Stomach (tissue), 9 donors: ENCODE data around the gene CLIC1. TPM values are rescaled to one million over a fixed set of nuclear protein-coding genes. Genes with fewer than 3 reads are reported as not detected.

Experiments used
- DNase-seq, 2 donors: peaks; one replicate each; pipeline versions ENCODE4 v3.0.0 to v3.0.0-alpha.2; 2013 to 2019
- H3K27ac ChIP-seq, 5 donors: fragments of 200-600 bp in 4 of 5; sonication (generic) in 4 of 5; one replicate each; pipeline ENCODE4 v1.5.1; 2013 to 2019; ENCODE audit warnings: mild to moderate bottlenecking in 1 of 5, moderate library complexity in 1 of 5
- H3K27me3 ChIP-seq, 3 donors: fragments of 200-600 bp; sonication (generic); one replicate each; pipeline ENCODE4 v1.5.1; 2017 to 2019; ENCODE audit warnings: mixed run types in 1 of 3
- H3K36me3 ChIP-seq, 4 donors: fragments of 200-600 bp; sonication (generic); 1 replicate in 3 of 4; 2 replicates in 1 of 4; pipeline ENCODE4 v1.5.1; 2016 to 2019
- H3K4me1 ChIP-seq, 4 donors: fragments of 200-600 bp; sonication (generic); one replicate each; pipeline ENCODE4 v1.5.1; 2016 to 2019
- H3K4me3 ChIP-seq, 4 donors: fragments of 200-600 bp; sonication (generic) in 3 of 4; one replicate each; pipeline ENCODE4 v1.5.1; 2016 to 2019; ENCODE audit warnings: mild to moderate bottlenecking in 1 of 4
- H3K9me3 ChIP-seq, 4 donors: fragments of 200-600 bp; sonication (generic); one replicate each; pipeline ENCODE4 v1.5.1; 2016 to 2019
- EP300 ChIP-seq: sonication (generic); formaldehyde crosslinking; IDR thresholded peaks from one replicate; pipeline ENCODE4 v1.6.1; 2017; ENCODE audit warnings: antibody characterized with exemption
- POLR2A ChIP-seq, 4 donors: fragments of 450-650 bp; IDR thresholded peaks; one replicate each; pipeline ENCODE4 v1.6.1; 2016; ENCODE audit warnings: antibody characterized with exemption in 4 of 4, control low read depth in 2 of 4, mild to moderate bottlenecking in 1 of 4, moderate library complexity in 1 of 4
- POLR2AphosphoS5 ChIP-seq, 3 donors: sonication (generic); formaldehyde crosslinking; IDR thresholded peaks; one replicate each; pipeline ENCODE4 v1.6.1; 2016; ENCODE audit warnings: antibody characterized with exemption in 3 of 3
- WGBS, 5 donors: extraction: QIAGEN DNeasy Blood & Tissue Kit in 3 of 5; methylation state at CpG; one replicate each; pipeline versions ENCODE4 v1.1.5 to v1.1.7; 2013 to 2018; 5-methylcytosine and 5-hydroxymethylcytosine counted together
- intact Hi-C: fragments of 100-400 bp; cut with DNase I; formaldehyde crosslinking; loops from one replicate; pipeline ENCODE4 v1.15.1; 2023; ENCODE audit warnings: low total_unique reads
- polyA plus RNA-seq, 3 donors: library from polyadenylated mRNA; stranded (reverse); fragments of 200-250 nt; gene quantifications; one replicate each; pipeline ENCODE4 v1.2.3, GENCODE V29; 2013
- total RNA-seq, 5 donors: library from RNA; depleted of rRNA; stranded (reverse); fragments of >200 nt; gene quantifications; one replicate each; pipeline versions ENCODE4 v1.1.0 to v1.2.3, GENCODE V29; 2014 to 2016
- TF ChIP-seq, protein P1 (sequence below), 7 experiments: fragments of 450-650 bp in 4 of 7; fragments of 200-600 bp in 3 of 7; sonication (generic) in 3 of 7; IDR thresholded peaks; one replicate each; pipeline ENCODE4 v1.5.1; 2016 to 2019; ENCODE audit warnings: antibody characterized with exemption in 7 of 7, control low read depth in 2 of 7, mild to moderate bottlenecking in 1 of 7
- donor health status: healthy with polysubstance abuse.
- donor health status: Bipolar disorder and iron deficiency.
- donor health status: healthy.

Gene CLIC1
- total and polyA plus RNA-seq, 8 donors = 33.8 to 597 (median 278) TPM

DNA sequence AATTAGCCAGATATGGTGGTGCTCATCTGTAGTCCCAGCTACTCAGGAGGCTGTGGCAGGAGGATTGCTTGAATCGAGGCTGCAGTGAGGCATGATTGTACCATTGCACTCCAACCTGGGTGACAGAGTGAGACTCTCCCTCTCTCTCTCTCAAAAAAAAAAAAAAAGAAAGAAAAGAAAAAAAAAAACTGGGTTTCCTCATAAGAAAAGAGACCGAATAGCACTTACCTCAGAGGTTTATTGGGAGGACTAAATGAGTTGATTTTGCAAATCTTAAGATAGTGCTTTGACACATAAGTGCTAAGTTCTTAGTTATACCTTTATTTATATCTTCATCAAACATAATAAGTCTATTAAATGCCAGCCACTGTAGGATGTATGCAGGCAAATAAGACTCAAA, 34.5 kb upstream of the CLIC1 start:
- no peak overlapping the region for H3K27ac ChIP-seq
- DNase-seq = no peak
- 77 to 91% (median 89%) methylated on average over 2 of the region's 2 CpGs for WGBS, 5 donors

DNA sequence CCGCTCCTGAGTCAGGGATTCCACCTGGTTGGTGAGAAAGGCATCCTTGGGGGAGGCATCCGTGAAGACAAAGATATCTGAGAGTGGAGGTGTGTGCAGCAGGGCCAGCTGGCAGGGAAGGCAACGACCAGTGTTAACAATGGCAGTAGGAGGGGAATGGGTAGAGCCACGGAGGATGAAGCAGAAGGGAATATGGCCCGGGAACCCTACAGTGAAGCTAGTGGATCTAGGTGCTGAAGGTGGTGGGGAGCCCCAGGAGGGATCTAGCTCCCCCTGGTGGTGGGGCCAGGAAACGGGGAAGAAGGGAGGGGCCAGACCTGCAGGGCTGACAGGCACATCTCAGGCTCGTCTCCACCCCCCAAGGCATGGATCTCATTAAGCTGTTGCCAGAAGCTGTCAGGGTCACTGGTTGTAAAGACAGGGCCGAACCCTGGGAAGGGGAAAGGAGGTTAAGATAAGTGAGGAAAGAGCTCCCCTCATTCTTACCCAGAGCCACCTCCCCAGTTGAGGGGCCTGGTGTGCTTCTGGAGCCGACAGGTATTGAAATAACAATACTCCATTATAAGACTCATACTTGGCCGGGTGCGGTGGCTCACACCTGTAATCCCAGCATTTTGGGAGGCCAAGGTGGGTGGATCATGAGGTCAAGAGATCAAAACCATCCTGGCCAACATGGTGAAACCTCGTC, 33.5 kb upstream of the CLIC1 start:
- peak; percentile 84 to 89 for DNase-seq
- Histone ChIP-seq H3K9me3 (no peaks in the 10 kb centered on the region), H3K27me3 (peaks cover 0 to 7% (median 0%) of the 10 kb centered on the region in 3 donors), H3K4me3 (no peak overlapping the region), H3K27ac (no peak overlapping the region), H3K36me3 (no peaks in the 10 kb centered on the region), H3K4me1 (peaks cover 5 to 27% (median 13%) of the 10 kb centered on the region in 4 donors)
- 42 to 57% (median 49%) methylated on average over 12 of the region's 12 CpGs for whole genome bisulfite sequencing, 5 donors
- TF ChIP-seq, protein P1, sequence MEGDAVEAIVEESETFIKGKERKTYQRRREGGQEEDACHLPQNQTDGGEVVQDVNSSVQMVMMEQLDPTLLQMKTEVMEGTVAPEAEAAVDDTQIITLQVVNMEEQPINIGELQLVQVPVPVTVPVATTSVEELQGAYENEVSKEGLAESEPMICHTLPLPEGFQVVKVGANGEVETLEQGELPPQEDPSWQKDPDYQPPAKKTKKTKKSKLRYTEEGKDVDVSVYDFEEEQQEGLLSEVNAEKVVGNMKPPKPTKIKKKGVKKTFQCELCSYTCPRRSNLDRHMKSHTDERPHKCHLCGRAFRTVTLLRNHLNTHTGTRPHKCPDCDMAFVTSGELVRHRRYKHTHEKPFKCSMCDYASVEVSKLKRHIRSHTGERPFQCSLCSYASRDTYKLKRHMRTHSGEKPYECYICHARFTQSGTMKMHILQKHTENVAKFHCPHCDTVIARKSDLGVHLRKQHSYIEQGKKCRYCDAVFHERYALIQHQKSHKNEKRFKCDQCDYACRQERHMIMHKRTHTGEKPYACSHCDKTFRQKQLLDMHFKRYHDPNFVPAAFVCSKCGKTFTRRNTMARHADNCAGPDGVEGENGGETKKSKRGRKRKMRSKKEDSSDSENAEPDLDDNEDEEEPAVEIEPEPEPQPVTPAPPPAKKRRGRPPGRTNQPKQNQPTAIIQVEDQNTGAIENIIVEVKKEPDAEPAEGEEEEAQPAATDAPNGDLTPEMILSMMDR (IDR thresholded peaks at IDR 0.05) = peak in 5 of 7 experiments; percentile 68 to 90 (median 87)
- no peak for TF ChIP-seq POLR2A (IDR thresholded peaks at IDR 0.05)
- no peak for TF ChIP-seq EP300
- peak in 1 of 3 donors; percentile 68 for TF ChIP-seq POLR2AphosphoS5 (IDR thresholded peaks at IDR 0.05)
- intact Hi-C loops = loop anchor here (10.0 kb wide), 1 partner anchor 85 kb away; the partner anchor contains the start of gene LY6G5C

More for the DNA sequence above, 34.5 kb upstream of the CLIC1 start:
- intact Hi-C loops = no loop called here
- TF ChIP-seq POLR2AphosphoS5 (IDR thresholded peaks at IDR 0.05) (no peak), POLR2A (IDR thresholded peaks at IDR 0.05) (no peak), EP300 (no peak)
- TF ChIP-seq, protein P1 (IDR thresholded peaks at IDR 0.05) = no peak
- Histone ChIP-seq H3K27me3 (peaks cover 0 to 6% (median 0%) of the 10 kb centered on the region in 3 donors), H3K4me1 (peaks cover 13 to 38% (median 21%) of the 10 kb centered on the region in 4 donors), H3K4me3 (no peak overlapping the region), H3K36me3 (no peaks in the 10 kb centered on the region), H3K9me3 (no peaks in the 10 kb centered on the region)

DNA sequence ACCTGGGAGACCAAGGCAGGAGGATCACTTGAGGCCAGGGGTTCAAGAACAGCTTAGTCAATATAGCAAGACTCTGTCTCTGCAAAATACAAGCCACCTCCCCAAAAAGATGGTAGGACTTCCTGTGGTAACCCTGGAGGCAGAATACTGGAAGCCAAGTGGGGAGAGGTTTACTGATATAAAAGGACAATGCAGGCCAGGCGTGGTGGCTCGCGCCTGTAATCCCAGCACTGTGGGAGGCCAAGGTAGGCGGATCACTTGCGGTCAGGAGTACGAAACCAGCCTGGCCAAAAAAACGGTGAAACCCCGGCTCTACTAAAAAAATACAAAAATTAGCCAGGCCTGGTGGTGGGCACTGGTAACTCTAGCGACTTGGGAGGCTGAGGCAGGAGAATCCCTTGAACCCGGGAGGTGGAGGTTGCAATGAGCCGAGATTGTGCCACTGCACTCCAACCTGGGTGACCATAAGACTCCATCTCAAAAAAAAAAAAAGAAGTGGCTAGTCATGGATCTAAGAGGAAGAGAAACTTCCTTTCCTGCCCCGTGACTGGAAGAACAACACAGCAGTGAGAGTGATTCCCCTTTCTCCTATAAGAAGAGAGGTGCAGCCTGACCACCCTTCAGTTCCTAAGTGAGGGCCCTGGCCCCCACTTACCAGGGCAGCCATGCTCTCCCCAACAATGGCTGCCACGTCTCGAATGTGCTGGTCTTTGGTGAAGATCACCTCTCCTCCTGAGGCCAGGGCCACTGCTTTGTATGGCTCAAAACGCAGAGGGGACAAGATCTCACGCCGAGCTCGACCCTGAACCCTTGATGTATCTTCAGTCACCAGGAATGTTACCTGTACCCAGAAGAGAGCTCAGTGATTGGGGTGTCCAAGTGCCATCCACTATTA, 32.3 kb upstream of the CLIC1 start:
- intact Hi-C loops = loop anchor here (10.0 kb wide), 1 partner anchor 84 kb away; the partner anchor contains the start of gene LY6G5C
- 90 to 92% (median 91%) methylated on average over 16 to 18 of the region's 18 CpGs for WGBS, 5 donors
- H3K27me3 ChIP-seq = peaks cover 0 to 7% (median 0%) of the 10 kb centered on the region in 3 donors
- H3K36me3 ChIP-seq = no peaks in the 10 kb centered on the region
- H3K27ac ChIP-seq = no peak overlapping the region
- DNase-seq = no peak
- H3K9me3 ChIP-seq = no peaks in the 10 kb centered on the region
- H3K4me1 ChIP-seq = peaks cover 5 to 24% (median 11%) of the 10 kb centered on the region in 4 donors
- H3K4me3 ChIP-seq = no peak overlapping the region
- TF ChIP-seq, protein P1 (IDR thresholded peaks at IDR 0.05) = no peak
- TF ChIP-seq POLR2A (IDR thresholded peaks at IDR 0.05) = no peak
- no peak for TF ChIP-seq EP300
- TF ChIP-seq POLR2AphosphoS5 (IDR thresholded peaks at IDR 0.05) = no peak

DNA sequence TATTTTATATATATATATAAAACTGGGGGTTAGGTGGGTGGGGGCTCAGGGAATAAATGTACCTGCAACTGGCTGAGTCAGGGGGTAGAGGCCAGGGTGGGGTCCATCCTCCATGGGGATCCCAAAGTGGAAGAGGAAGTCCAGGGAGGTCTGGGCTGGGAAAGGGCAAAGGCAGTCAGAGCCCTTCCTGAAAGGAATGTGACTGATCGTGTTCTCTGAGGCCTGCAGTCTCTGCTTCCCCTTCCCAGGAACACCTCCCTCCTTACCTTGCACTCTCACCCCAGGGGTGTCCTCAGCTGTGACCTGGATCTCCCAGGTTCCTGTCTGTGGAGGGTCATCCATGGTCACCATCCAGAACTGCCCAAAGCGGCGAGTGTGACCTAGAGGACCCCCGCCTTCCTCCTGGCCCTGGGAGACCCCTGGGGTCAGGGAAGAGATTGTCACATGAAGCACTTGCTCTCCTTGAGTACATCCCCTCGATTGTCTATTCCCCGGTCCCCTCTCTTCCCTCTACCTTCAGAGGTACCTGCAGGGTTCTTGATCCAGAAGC, 30.8 kb upstream of the CLIC1 start:
- intact Hi-C loops = loop anchor here (10.0 kb wide), 1 partner anchor 82 kb away; the partner anchor contains the start of gene LY6G5C
- WGBS, 5 donors = 75 to 84% (median 81%) methylated on average over 6 of the region's 6 CpGs
- no peak overlapping the region for H3K4me3 ChIP-seq

More for the DNA sequence above, 30.8 kb upstream of the CLIC1 start:
- H3K27me3 ChIP-seq = peaks cover 0 to 7% (median 0%) of the 10 kb centered on the region in 3 donors
- no peak for DNase-seq
- no peaks in the 10 kb centered on the region for H3K36me3 ChIP-seq
- peaks cover 0 to 17% (median 5%) of the 10 kb centered on the region in 4 donors for H3K4me1 ChIP-seq
- H3K9me3 ChIP-seq = no peaks in the 10 kb centered on the region
- no peak overlapping the region for H3K27ac ChIP-seq
- TF ChIP-seq, protein P1 (IDR thresholded peaks at IDR 0.05) = no peak
- TF ChIP-seq EP300 = no peak
- no peak for TF ChIP-seq POLR2AphosphoS5 (IDR thresholded peaks at IDR 0.05)
- TF ChIP-seq POLR2A (IDR thresholded peaks at IDR 0.05) = no peak
